HL-60 (cell line): ENCODE data around the gene PITPNC1.

ENCODE experiments used
- DNase-seq, 2 experiments: peaks; one replicate each; pipeline ENCODE4 v3.0.0-alpha.2; 2010 to 2020; ENCODE audit warnings: low read depth in 1 of 2, low spot score in 1 of 2
- H3K27ac ChIP-seq: fragments of 250-450 bp; sonication (Bioruptor Pico); replicated peaks from 2 replicates; pipeline ENCODE4 v1.5.1; 2020; ENCODE audit warnings: mild to moderate bottlenecking, moderate library complexity
- H3K27me3 ChIP-seq: fragments of 250-450 bp; sonication (Bioruptor Pico); 2 replicates; pipeline ENCODE4 v1.5.1; 2021; ENCODE audit warnings: mild to moderate bottlenecking, moderate library complexity; ENCODE audit not compliant: insufficient read depth, poor library complexity, severe bottlenecking
- H3K4me3 ChIP-seq: replicated peaks from 2 replicates; pipeline ENCODE4 v1.5.1; 2011; ENCODE audit warnings: mild to moderate bottlenecking, control low read depth, low read length; ENCODE audit not compliant: insufficient read depth
- CTCF ChIP-seq: IDR thresholded peaks from one replicate; pipeline ENCODE4 v1.5.1; 2011; ENCODE audit warnings: low read length, control low read depth, inconsistent platforms; ENCODE audit not compliant: insufficient read depth
- GABPA ChIP-seq: IDR thresholded peaks from 2 replicates; pipeline ENCODE4 v1.6.1; 2012; ENCODE audit warnings: low read depth
- POLR2AphosphoS5 ChIP-seq: IDR thresholded peaks from 2 replicates; pipeline ENCODE4 v1.6.1; 2012; ENCODE audit warnings: low read depth
- REST ChIP-seq: IDR thresholded peaks from 2 replicates; pipeline ENCODE4 v1.6.1; 2012; ENCODE audit warnings: low read depth; ENCODE audit not compliant: insufficient replicate concordance
- SPI1 ChIP-seq: IDR thresholded peaks from 2 replicates; pipeline ENCODE4 v1.6.1; 2012; ENCODE audit warnings: low read depth, mild to moderate bottlenecking, borderline replicate concordance

The PITPNC1 gene

GRCh38 chr17:67729903-67730302 lies 352.8 kb downstream of the PITPNC1 start:
- no peak for DNase-seq
- no peak overlapping the region for H3K27ac ChIP-seq
- no peaks in the 10 kb centered on the region for H3K27me3 ChIP-seq
- no peak for TF ChIP-seq SPI1
- no peak for TF ChIP-seq GABPA
- no peak for TF ChIP-seq POLR2AphosphoS5
- no peak for TF ChIP-seq CTCF
- TF ChIP-seq REST = no peak
- H3K4me3 ChIP-seq = no peak overlapping the region

GRCh38 chr17:67730731-67731130 lies 353.6 kb downstream of the PITPNC1 start:
- TF ChIP-seq SPI1 (no peak), REST (no peak), CTCF (no peak), GABPA (no peak), POLR2AphosphoS5 (no peak)
- no peaks in the 10 kb centered on the region for H3K27me3 ChIP-seq
- H3K27ac ChIP-seq = no peak overlapping the region
- H3K4me3 ChIP-seq = no peak overlapping the region
- DNase-seq = no peak

- no peak for TF ChIP-seq SPI1
- TF ChIP-seq CTCF = no peak
- no peak for TF ChIP-seq GABPA
- TF ChIP-seq POLR2AphosphoS5 = no peak
- no peak for TF ChIP-seq REST
- Histone ChIP-seq H3K27me3 (no peaks in the 10 kb centered on the region), H3K4me3 (no peak overlapping the region), H3K27ac (no peak overlapping the region)
- DNase-seq = no peak
Observed at GRCh38 chr17:67733449-67733848, 356.4 kb downstream of the PITPNC1 start.
